H7 (cell line): ENCODE measurements around the gene ZNF214. TPM values are rescaled to one million over a fixed set of nuclear protein-coding genes. Genes with fewer than 3 reads are reported as not detected.
"Not testable (repeated sequence)": the region's sequence is repeated elsewhere in the genome, so short reads cannot be mapped to it uniquely, and the experiment has no call there.

Source experiments
- DNase-seq: peaks from one replicate; pipeline ENCODE4 v3.0.0; 2012
- H3K27me3 ChIP-seq: 2 replicates; pipeline ENCODE4 v1.6.0; 2011; ENCODE audit warnings: mild to moderate bottlenecking, low read length; ENCODE audit not compliant: control insufficient read depth, insufficient read depth
- H3K36me3 ChIP-seq: replicated peaks from 2 replicates; pipeline ENCODE4 v1.5.1; 2011; ENCODE audit warnings: low read length; ENCODE audit not compliant: control insufficient read depth, insufficient read depth
- H3K4me3 ChIP-seq: 2 replicates; pipeline ENCODE4 v1.5.1; 2011; ENCODE audit warnings: low read depth, mild to moderate bottlenecking, control low read depth, low read length, moderate library complexity; ENCODE audit not compliant: insufficient read depth
- total RNA-seq: library from RNA; depleted of rRNA; stranded (reverse); fragments of >200 nt; shearing (Covaris generic); gene quantifications from 2 replicates; pipeline ENCODE4 v1.2.3, GENCODE V29; 2014

Gene ZNF214
- total RNA-seq, 1 experiment from 2014 or later: 1.6 TPM

DNA sequence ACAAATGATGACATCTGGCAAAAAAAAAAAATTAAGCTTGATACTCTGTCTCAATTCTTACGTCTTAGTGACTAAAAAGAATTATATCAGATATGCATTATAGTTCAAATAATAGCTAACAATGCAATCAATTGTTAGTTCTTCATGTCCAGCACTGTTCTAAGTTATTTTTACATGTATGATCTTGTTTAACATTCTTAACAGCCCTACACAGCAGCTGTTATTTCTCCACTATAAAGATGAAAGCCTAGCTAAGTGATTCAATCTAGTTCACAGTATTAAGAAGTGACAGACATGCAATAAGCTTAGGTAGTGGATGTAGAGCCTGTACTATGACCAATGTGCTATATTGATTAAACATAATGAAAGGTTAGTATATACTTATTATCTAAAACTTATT is 4.1 kb downstream of the ZNF214 start:
- H3K36me3 ChIP-seq: no peaks in the 10 kb centered on the region
- DNase-seq: no peak
- no peak overlapping the region for H3K4me3 ChIP-seq
- H3K27me3 ChIP-seq: peaks cover 2% of the 10 kb centered on the region; the same call in 1 of the 2 replicates

DNA sequence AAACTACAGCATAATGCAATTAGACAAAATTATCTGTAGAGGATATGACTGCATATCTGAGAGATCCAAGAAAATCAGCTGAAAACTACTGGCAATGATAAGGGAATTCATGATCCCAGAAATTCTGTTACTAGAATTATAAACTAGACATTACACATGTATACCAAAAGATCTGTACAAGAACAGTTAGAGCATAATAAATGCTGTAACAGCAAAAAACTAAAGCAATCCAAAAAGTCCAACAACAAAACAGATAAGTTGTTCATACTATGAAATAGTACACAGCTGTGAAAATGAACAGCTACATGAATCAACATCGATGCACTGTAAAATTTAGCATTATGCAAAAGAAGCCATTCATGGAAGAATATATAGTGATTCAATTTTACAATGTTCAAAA is 6.0 kb downstream of the ZNF214 start:
- H3K36me3 ChIP-seq: no peaks in the 10 kb centered on the region
- no peak for DNase-seq
- no peaks in the 10 kb centered on the region for H3K27me3 ChIP-seq
- no peak overlapping the region for H3K4me3 ChIP-seq

DNA sequence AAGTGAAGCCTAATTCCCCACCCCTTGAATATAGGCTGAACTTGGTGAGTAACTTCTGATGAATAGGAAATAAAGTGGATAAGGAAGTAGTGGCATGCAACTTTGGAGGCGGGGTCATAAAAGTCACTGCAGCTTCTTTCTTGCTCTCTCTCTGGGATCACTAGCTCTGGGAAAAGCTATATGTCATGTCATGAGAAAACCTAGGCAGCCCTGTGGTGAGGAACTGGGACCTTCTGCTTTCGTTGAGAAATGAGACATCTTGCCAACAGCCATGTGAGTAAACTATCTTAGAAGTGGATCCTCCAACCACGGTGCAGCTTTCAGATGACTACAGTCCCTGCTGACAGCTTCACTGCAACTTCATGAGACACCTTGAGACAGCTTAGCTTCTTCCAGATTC is 15.7 kb downstream of the ZNF214 start:
- no peak for DNase-seq
- no peaks in the 10 kb centered on the region for H3K36me3 ChIP-seq
- H3K27me3 ChIP-seq: no peaks in the 10 kb centered on the region
- no peak overlapping the region for H3K4me3 ChIP-seq

DNA sequence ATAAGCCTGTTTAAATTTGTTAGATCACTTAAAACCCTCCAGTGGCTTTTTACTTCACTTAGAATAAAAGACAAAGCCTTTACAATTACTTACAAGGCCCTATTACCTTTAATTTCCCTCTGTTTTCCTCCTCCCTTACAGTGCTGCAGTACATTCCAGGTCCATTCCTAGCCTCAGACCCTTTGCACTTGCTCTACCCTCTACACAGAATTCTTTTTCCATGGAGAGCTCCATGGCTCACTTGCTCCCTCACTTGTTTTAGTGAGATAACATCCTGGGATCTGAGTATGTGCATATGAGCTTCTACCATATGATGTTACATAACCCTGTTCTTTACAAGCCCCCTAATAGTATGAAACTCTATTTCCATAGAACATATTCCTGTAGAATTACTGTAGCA is 24.4 kb downstream of the ZNF214 start:
- H3K27me3 ChIP-seq: no peaks in the 10 kb centered on the region
- no peaks in the 10 kb centered on the region for H3K36me3 ChIP-seq
- no peak for DNase-seq
- H3K4me3 ChIP-seq: no peak overlapping the region

DNA sequence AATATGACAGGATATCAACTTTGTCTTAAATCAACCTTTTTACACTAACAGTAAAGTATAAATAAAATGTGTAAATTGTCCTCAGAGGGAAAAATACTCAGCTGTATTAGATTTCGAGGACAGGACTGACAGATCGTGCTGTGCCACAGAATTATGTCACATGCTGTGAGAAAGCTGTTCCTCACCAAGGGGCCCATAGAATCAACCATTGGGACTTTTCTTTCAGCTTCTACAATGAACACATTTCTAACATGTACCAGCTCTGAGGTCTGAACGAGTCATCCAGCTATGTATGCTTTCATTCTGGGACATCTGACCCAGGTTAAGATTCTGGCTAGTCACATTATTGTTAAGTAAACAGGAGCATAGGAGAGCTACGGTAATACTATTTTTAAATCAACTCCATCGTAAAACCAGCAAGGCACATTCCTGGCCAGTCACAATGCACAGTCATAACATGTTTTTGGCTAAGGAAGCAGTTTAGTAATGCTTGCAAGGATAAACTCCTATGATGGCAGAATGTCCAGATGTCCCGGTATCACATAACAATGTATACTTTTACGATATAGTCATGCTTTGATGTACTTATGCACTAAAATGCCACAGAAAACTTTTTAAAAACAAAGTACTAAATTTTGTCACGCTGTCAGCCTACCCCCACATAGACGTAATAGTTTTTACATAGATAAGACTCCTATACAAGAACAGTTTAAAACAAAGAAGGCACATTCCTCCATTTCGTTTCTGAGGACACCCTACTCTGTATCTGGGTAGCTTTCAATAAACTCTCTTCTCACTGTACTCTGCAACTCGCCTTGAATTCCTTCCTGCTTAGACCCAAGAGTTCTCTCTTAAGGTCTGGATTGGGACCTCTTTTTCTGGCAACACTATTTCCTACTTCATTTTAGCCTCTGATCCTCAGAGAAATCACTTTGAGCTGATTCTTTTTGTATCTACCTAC is 27.4 kb downstream of the ZNF214 start:
- Histone ChIP-seq H3K36me3 (no peaks in the 10 kb centered on the region), H3K4me3 (no peak overlapping the region), H3K27me3 (no peaks in the 10 kb centered on the region)
- DNase-seq: no peak

DNA sequence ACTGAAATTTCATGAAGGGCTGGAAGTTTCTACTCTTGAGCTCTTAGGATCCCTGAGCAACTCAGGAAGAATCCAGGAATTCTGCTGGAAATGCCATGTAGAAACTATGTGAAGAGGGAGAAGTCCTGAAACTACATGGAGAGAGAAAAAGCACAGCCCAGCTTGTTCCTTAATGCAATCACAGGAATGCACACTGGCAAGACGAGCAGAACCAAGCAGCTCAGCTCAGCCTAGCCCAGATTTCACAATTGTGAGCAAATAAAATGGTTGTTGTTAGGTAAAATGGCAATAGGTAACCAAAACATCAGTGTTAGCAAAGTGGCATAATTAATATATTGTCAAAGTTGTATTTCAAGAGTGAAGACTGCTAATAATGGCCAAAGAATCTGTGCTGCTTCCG is 28.1 kb downstream of the ZNF214 start:
- H3K27me3 ChIP-seq: no peaks in the 10 kb centered on the region
- no peak for DNase-seq
- H3K36me3 ChIP-seq: no peaks in the 10 kb centered on the region
- H3K4me3 ChIP-seq: no peak overlapping the region

DNA sequence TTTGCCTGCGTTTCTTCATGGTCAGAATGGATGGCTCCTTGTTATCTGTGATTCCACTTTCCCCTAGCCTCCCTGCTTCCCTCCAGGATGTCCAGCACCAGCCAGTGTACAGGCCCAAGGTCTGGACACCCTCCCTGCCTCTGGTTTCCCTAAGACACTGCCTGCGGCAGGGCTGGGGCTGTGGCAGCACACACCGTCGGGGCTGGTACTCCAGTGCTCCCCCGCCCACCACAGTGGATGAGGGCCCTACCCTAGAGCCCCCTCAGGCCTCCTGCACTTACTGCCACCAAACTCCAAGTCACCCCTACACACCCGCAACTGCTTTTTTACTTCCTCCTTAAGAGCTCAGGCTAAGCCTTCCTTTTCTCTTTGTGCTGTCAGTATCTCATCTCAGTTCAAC is 28.9 kb downstream of the ZNF214 start:
- Histone ChIP-seq H3K36me3 (no peaks in the 10 kb centered on the region), H3K4me3 (no peak overlapping the region), H3K27me3 (no peaks in the 10 kb centered on the region)
- peak; percentile 4 for DNase-seq

DNA sequence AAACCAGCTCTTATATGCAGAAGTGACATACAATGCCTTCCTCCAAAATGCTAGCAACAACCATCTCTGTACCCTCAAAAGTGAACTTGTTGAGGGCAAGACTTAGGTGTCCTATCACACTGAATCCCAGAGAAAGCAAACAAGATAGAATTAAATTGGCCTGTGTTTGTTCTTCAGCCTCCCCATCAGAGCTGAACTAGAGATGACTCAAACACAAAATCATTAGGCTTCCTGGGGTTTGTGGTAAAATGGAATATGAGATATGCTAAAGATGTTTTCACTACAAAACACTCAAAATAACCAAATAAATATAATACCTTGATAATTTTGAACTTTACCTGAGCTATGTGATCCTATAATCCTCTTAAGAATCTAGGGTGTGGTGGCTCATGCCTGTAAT is 31.6 kb downstream of the ZNF214 start:
- DNase-seq: no peak
- no peaks in the 10 kb centered on the region for H3K27me3 ChIP-seq
- no peaks in the 10 kb centered on the region for H3K36me3 ChIP-seq
- no peak overlapping the region for H3K4me3 ChIP-seq

DNA sequence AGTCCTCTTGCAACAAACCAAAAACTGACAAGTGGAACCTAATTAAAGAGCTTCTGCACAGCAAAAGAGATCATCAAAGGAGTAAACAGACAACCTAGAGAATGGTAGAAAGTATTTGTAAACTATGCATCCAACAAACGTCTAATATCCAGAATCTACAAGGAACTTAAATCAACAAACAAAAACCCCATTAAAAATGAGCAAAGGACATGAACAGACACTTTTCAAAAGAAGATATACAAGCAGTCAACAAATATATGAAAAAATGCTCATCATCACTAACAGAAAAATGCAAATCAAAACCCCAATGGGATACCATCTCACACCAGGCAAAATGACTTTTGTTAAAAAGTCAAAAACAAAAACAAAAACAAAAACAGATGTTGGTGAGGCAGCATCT is 33.7 kb downstream of the ZNF214 start:
- Histone ChIP-seq H3K36me3 (no peaks in the 10 kb centered on the region), H3K27me3 (no peaks in the 10 kb centered on the region)

DNA sequence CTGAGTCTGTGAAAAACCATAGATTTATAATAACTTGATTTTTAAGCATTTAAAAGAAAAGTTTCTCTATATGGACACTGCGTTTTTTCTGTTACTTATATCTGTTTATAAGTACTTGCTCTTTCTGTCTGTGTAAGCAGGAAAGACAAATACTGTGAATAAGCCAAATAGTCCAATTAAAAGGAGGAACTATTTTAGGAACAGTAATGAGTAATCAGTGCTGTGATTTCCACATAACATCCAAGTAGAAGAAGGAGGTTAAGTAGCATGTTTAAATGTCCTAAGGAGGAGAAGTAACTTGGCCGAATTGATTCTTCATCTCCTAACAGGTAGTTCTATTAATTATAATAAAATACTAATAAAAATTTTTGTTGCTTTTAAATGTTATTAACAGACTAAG is 40.8 kb downstream of the ZNF214 start:
- no peak for DNase-seq
- no peaks in the 10 kb centered on the region for H3K36me3 ChIP-seq
- no peak overlapping the region for H3K4me3 ChIP-seq
- no peaks in the 10 kb centered on the region for H3K27me3 ChIP-seq

More for the DNA sequence above, 33.7 kb downstream of the ZNF214 start:
- no peak overlapping the region for H3K4me3 ChIP-seq
- no peak for DNase-seq

DNA sequence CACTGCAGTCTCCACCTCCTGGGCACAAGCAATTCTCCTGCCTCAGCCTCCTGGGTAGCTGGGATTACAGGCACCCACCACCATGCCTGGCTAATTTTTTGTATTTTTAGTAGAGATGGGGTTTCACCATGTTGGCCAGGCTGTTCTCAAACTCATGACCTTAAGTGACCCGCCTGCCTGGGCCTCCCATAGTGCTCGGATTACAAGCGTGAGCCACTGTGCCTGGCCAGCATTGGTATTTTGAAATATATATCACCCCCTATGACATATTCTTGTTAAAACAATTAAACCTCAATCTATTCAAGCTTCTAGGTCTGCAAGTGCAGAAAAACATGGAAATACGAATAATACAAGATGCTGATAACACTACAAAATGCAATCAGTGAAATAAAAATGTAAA is 50.3 kb downstream of the ZNF214 start:
- not testable (repeated sequence) for DNase-seq, H3K36me3 ChIP-seq, H3K4me3 ChIP-seq, H3K27me3 ChIP-seq

DNA sequence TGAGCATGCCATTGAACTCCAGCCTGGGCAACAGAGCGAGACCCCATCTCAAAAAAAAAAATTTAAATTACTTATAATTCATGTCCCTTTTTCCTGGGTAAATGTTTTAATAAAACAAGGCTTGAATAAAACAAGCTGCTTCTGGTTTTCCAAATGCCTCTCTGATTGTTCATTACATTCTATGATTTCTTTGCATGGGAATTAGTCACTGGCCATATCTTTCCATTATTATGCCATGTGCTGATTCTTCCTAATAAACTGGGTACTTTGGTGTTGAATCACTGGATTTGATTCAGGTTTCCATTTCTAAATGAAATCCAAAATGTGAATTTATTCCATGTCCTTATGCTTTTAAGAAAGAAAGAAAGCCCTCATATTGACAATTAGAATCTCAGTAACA is 51.3 kb downstream of the ZNF214 start:
- no peak overlapping the region for H3K4me3 ChIP-seq
- no peak for DNase-seq
- H3K36me3 ChIP-seq: no peaks in the 10 kb centered on the region

DNA sequence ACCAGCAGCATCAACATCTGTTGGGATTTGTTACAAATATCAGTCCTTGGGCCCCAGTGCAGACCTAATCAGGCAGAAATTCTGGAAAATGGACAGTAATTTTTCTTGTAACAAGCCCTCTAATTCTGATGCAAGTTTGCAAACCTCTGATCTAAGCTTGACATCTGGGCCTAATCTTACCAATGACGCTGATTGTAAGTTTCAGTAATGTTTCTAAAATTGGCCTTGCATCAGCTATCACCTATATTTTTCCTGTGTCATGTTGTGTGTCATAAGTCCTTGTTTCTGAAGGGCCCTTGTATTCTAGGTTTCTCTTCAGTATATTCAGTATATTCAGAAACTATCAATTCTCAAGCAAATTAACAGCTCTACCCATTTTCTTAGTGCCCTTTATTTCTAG is 57.5 kb downstream of the ZNF214 start:
- Histone ChIP-seq H3K27me3 (no peaks in the 10 kb centered on the region), H3K36me3 (no peaks in the 10 kb centered on the region)

More for the DNA sequence above, 51.3 kb downstream of the ZNF214 start:
- H3K27me3 ChIP-seq: no peaks in the 10 kb centered on the region

DNA sequence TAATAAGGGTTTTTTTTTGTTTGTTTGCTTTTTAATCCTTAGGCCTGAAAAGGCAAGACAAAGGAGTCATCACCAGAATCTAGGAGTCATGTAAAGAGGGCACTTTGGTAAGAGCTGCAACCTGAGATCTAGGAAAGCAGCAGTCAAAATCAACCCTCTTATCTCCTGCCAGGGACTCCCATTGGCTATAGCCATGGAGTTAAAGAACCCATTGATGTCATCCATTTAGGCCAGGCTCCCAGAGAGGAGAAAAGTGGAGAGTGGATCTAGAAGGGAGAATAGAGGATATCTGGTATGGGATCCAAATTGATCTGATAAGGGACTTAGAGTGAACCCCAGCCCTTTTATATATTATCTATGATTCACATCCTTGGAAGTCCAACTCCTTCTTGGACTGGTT is 58.0 kb downstream of the ZNF214 start:
- no peak for DNase-seq
- H3K36me3 ChIP-seq: no peaks in the 10 kb centered on the region
- H3K4me3 ChIP-seq: no peak overlapping the region
- no peaks in the 10 kb centered on the region for H3K27me3 ChIP-seq

More for the DNA sequence above, 57.5 kb downstream of the ZNF214 start:
- H3K4me3 ChIP-seq: no peak overlapping the region
- no peak for DNase-seq

DNA sequence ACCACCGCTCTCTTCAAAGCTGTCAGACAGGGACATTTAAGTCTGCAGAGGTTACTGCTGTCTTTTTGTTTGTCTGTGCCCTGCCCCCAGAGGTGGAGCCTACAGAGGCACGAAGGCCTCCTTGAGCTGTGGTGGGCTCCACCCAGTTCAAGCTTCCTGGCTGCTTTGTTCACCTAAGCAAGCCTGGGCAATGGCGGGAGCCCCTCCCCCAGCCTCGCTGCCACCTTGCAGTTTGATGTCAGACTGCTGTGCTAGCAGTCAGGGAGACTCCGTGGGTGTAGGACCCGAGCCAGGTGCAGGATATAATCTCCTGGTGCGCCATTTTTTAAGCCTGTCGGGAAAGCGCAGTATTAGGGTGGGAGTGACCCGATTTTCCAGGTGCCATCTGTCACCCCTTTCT is 65.9 kb downstream of the ZNF214 start:
- not testable (repeated sequence) for DNase-seq, H3K27me3 ChIP-seq, H3K4me3 ChIP-seq, H3K36me3 ChIP-seq
